PC-3 (cell line): ENCODE results near the gene DNM3.

Experiments used
- CTCF ChIP-seq: fragments of 300-600 bp; sonication (generic); conservative IDR thresholded peaks from 2 replicates; pipeline ENCODE4 v1.5.1; 2017; ENCODE audit warnings: antibody characterized with exemption, low read depth, mild to moderate bottlenecking, low read length
- EZH2 ChIP-seq: fragments of 300-600 bp; sonication (generic); IDR thresholded peaks from one replicate; pipeline ENCODE4 v1.6.1; 2017; ENCODE audit warnings: antibody characterized with exemption, mild to moderate bottlenecking, low read length; ENCODE audit not compliant: unreplicated experiment
- EZH2phosphoT487 ChIP-seq: fragments of 300-600 bp; sonication (generic); IDR thresholded peaks from 2 replicates; pipeline ENCODE4 v1.6.1; 2018; ENCODE audit warnings: mild to moderate bottlenecking, antibody characterized with exemption, low read length, borderline replicate concordance

DNA sequence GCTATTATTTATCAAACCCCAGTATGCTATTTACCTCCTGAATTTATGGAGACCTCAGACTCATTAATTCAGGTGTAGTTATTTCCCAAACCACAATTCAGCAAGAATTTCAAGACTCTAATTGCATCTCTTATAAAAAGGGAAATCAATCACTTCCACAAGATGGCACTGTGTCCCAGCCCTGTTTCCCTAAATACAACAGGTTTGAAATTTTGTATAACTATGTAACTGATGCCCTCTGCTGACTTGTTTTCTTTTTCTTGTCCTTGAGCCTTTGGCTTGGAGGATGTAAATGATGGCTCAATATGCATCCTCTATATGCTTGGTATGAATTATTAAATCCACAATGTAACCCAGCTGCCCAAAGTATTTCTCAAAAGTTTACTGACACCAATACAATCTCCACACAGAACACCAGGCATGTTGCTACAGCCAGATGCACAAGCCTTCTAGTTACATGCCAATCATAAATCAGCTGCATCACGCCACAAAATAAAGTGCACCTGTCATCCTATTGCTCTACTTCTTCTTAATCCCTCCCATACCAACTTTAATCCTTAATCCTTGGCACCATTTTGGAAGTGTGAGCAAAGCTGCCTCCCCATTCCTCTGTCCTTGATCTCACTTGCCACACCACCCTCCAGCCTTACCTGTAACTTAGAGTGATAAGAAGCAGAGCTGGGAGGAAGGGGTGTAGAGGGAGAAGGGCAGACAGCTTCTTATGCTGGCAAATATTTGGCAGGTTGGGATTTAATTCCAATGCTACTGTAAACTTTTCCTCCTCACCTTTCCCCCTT lies 588.2 kb downstream of the DNM3 start:
- peak; percentile 100 for TF ChIP-seq CTCF
- no peak for TF ChIP-seq EZH2phosphoT487
- TF ChIP-seq EZH2 = no peak
